Ascending aorta (tissue), 2 donors: ENCODE data around the gene NECAB3. TPM values are rescaled to one million over a fixed set of nuclear protein-coding genes. Genes with fewer than 3 reads are reported as not detected.
A peak's percentile ranks its signal among the peaks of the same experiment; 100 is the strongest.

Source experiments
- DNase-seq, 2 donors: peaks; one replicate each; pipeline ENCODE4 v3.0.0-alpha.2; 2019; ENCODE audit warnings: low spot score in 2 of 2
- H3K27ac ChIP-seq, 2 donors: fragments of 200-600 bp; sonication (generic); one replicate each; pipeline ENCODE4 v1.5.1; 2016 to 2017; ENCODE audit warnings: mild to moderate bottlenecking in 1 of 2
- H3K27me3 ChIP-seq: fragments of 200-600 bp; sonication (generic); one replicate; pipeline ENCODE4 v1.5.1; 2017
- H3K36me3 ChIP-seq, 2 donors: fragments of 200-600 bp; sonication (generic); one replicate each; pipeline ENCODE4 v1.5.1; 2016
- H3K4me1 ChIP-seq, 2 donors: fragments of 200-600 bp; sonication (generic); one replicate each; pipeline ENCODE4 v1.5.1; 2016 to 2017; ENCODE audit warnings: mild to moderate bottlenecking in 1 of 2
- H3K4me3 ChIP-seq, 2 donors: fragments of 200-600 bp; sonication (generic); one replicate each; pipeline ENCODE4 v1.5.1; 2016 to 2017; ENCODE audit warnings: mild to moderate bottlenecking in 1 of 2
- H3K9me3 ChIP-seq, 2 donors: fragments of 200-600 bp; sonication (generic); one replicate each; pipeline ENCODE4 v1.5.1; 2016
- intact Hi-C: fragments of 100-400 bp; cut with DNase I; formaldehyde crosslinking; loops from one replicate; pipeline ENCODE4 v1.15.1; 2023
- total RNA-seq: library from RNA; depleted of rRNA; stranded (reverse); fragments of >200 nt; gene quantifications from one replicate; pipeline ENCODE4 v1.1.0, GENCODE V29; 2016
- TF ChIP-seq, protein P1 (sequence below), 3 experiments: fragments of 200-600 bp in 2 of 3; fragments of 450-650 bp in 1 of 3; sonication (generic) in 2 of 3; IDR thresholded peaks; one replicate each; pipeline ENCODE4 v1.5.1; 2016 to 2019; ENCODE audit warnings: antibody characterized with exemption in 3 of 3, mild to moderate bottlenecking in 1 of 3, moderate library complexity in 1 of 3

NECAB3 gene
- total RNA-seq, 1 donor from 2014 or later = 21.3 TPM

DNA sequence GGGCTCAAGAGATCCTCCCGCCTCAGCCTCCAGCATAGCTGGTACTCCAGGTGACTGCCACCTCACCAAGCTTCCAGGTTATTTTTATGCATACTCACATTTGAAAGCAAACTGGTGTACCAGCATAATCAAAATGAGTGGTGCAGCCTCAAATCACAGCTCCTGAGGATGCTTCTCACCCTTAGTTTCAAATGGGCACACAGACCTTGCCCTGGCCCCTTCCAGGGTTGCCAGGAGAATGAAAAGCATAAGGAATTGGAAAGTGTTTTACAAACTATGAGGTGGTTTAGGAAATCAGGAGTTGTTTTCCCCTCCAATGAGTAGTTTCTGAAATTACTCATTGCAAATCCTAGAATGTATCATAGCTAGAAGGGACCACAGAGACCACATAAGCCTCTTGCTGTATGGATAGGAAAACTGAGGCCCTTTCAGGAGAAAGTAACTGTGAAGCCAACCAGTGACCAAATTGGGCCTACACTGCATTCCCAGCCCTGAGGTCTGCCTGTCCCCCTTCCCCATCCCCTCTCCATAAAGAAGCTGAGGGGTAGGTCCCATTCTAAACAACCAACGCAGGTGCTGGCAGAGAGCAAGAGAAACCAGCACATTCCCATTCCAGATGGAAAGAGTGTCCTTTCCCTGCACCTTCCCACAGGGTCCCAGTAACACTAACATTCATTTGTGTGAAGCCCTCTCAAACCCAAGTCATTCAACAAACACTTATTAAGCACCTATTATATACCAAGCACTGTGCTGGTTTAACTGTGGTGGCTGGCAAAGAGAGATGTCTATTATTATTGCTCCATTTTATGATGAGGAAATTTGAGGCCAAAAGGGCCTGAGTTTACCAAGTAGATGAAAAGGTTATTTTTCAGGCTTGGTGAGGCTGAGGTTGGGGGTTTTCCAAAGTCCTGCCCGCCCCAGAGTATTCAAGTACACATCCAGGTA, 14.0 kb upstream of the NECAB3 start:
- TF ChIP-seq, protein P1, sequence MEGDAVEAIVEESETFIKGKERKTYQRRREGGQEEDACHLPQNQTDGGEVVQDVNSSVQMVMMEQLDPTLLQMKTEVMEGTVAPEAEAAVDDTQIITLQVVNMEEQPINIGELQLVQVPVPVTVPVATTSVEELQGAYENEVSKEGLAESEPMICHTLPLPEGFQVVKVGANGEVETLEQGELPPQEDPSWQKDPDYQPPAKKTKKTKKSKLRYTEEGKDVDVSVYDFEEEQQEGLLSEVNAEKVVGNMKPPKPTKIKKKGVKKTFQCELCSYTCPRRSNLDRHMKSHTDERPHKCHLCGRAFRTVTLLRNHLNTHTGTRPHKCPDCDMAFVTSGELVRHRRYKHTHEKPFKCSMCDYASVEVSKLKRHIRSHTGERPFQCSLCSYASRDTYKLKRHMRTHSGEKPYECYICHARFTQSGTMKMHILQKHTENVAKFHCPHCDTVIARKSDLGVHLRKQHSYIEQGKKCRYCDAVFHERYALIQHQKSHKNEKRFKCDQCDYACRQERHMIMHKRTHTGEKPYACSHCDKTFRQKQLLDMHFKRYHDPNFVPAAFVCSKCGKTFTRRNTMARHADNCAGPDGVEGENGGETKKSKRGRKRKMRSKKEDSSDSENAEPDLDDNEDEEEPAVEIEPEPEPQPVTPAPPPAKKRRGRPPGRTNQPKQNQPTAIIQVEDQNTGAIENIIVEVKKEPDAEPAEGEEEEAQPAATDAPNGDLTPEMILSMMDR (IDR thresholded peaks at IDR 0.05) = no peak
- DNase-seq = no peak
- intact Hi-C loops = no loop called here
- Histone ChIP-seq H3K4me1 (peaks cover 3 to 4% of the 10 kb centered on the region in 2 donors), H3K27ac (no peak overlapping the region), H3K36me3 (no peaks in the 10 kb centered on the region), H3K4me3 (no peak overlapping the region), H3K27me3 (no peaks in the 10 kb centered on the region), H3K9me3 (no peaks in the 10 kb centered on the region)

DNA sequence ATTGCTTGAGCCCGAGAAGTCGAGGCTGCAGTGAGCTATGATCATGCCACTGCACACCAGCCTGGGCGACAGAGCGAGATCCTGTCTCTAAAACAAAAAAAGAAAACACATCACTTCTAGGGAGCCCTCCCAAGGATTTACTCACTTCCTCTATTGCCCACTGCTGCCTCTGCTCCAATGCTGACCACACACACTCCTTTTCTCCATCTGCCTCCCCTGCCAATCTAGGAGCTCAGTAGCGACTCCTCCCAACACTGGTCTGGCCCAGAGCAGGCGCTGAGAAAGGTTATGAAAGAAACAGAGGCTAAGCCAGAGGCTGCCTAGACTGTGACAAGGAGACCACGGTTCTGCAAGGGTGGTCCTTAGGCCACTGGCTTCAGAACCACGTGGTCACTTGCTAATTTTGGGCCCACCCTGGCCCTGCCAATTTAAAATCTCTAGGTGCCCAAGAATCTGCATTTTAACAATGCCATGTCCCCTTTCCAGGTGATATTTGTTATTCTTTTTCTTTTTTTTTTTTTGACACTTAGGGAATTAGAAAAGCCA, 13.2 kb upstream of the NECAB3 start:
- Histone ChIP-seq H3K4me3 (no peak overlapping the region), H3K27me3 (no peaks in the 10 kb centered on the region), H3K27ac (peak overlapping the region; percentile 9 to 58), H3K9me3 (no peaks in the 10 kb centered on the region), H3K36me3 (no peaks in the 10 kb centered on the region), H3K4me1 (peaks cover 3 to 4% of the 10 kb centered on the region in 2 donors)
- no peak for DNase-seq
- intact Hi-C loops = no loop called here
- TF ChIP-seq, protein P1 (IDR thresholded peaks at IDR 0.05) = no peak

GRCh38 chr20:33686984-33687366, 12.7 kb upstream of the NECAB3 start:
- TF ChIP-seq, protein P1 (IDR thresholded peaks at IDR 0.05) = no peak
- Histone ChIP-seq H3K36me3 (no peaks in the 10 kb centered on the region), H3K27me3 (no peaks in the 10 kb centered on the region), H3K9me3 (no peaks in the 10 kb centered on the region), H3K4me3 (peak overlapping the region in 1 of 2 donors; percentile 43), H3K4me1 (peaks cover 3 to 4% of the 10 kb centered on the region in 2 donors), H3K27ac (peak overlapping the region; percentile 46 to 58)
- DNase-seq = no peak
- intact Hi-C loops = no loop called here

DNA sequence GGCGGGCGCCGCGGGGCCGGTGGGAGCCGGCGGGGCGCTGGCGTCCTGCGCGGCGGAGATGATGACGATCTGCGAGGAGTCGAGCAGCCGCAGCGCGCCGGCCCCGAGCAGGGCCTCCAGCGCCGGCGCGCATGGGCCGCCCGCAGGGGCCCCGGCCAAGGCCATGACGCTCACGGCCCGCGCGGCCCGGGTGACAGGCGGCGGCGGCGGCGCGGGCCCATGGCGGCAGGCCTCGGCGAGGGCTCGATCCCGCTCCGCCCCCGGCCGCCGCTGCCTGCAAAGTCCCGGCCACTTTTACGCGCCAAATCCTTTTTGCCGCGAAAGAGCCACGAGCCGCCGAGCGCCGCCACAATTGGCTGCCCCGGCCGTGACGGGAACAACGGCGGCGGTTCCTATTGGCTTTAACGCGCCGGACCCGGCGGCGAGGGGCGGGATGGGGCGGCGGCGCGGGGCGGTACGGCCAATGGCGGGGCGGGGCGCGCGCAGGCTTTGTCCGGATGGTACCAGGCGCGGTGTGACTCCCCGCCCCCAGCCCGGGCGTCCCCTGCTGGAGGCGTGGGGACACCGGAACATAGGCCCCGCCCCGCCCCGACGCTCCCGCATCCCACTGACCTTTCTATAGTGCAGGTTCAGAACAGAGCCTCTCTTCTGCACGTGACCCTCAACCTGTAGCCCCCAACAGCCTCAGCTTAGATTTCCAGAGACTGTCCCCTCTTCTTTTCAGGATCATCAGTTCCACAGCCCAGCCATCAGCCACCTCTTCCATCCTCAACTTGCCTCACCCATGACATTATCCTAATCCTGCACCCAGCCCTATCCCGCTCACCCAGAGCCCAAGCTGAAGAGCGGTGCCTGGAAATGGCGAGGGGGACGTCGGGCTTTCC, 12.1 kb upstream of the NECAB3 start, which contains the start of gene E2F1:
Gene E2F1 (minus strand): TSS at position 286 of the 884 bp plus-strand sequence. CDS start 121 bp downstream, at position 165.
- H3K4me3 ChIP-seq = peak within 1 kb of the TSS; percentile 43 to 62
- no peaks in the 10 kb centered on the region for H3K9me3 ChIP-seq
- TF ChIP-seq, protein P1 (IDR thresholded peaks at IDR 0.05) = peak; percentile 11 to 49 (median 25)
- peak; percentile 79 to 97 for DNase-seq
- intact Hi-C loops = no loop called here
- H3K36me3 ChIP-seq = no peaks in the 10 kb centered on the region
- H3K27ac ChIP-seq = peak within 1 kb of the TSS; percentile 46 to 58
- peaks cover 4 to 6% of the 10 kb centered on the region in 2 donors for H3K4me1 ChIP-seq
- H3K27me3 ChIP-seq = no peaks in the 10 kb centered on the region

DNA sequence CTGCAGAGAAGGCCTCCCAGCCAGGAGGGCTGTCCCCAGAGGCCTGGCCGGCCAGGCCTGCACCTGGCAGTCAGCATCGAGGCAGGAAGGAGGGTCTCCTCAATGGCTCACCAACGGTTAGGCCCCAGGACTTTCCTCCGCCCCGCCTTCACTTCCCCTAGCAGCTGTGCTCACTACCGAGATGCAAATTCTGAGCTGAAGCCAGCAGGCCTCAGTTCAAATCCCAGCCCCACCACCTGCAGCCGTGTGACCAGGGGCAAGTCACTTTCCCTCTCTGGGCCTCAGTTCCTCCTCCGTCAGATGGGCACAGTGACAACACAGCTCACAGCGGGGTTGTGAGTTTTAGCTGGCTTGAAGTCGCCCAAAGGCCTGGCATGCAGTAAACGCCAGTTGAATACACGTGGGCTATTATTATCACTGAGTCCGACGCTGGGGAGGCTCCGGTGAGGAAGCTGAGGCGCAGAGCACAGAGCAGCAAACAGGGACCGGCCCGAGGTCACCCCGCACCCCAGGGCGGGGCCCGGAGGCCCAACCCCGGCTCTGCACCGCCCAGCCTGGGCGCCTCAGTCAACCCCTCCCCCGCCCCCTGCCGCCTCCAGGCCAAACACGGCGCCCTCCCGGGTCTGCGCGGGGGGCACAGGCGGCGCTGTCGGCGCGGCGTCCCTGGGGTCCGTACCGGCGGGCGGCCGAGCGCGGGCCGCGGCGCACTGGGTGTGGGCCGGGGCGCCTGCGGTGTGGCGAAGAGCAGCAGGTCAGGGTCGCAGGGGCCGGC, 11.3 kb upstream of the NECAB3 start:
- H3K9me3 ChIP-seq = no peaks in the 10 kb centered on the region
- peaks cover 10 to 12% of the 10 kb centered on the region in 2 donors for H3K4me1 ChIP-seq
- DNase-seq = no peak
- H3K36me3 ChIP-seq = no peaks in the 10 kb centered on the region
- H3K27ac ChIP-seq = no peak overlapping the region
- TF ChIP-seq, protein P1 (IDR thresholded peaks at IDR 0.05) = no peak
- peak overlapping the region; percentile 43 to 62 for H3K4me3 ChIP-seq
- H3K27me3 ChIP-seq = no peaks in the 10 kb centered on the region
- intact Hi-C loops = no loop called here
